SU-DHL-6 (cell line): Measurements from ENCODE around the gene NOS3.

ENCODE experiments used
- CTCF ChIP-seq: fragments of 200-600 bp; sonication (generic); IDR thresholded peaks from one replicate; pipeline ENCODE4 v1.5.1; 2017; ENCODE audit warnings: antibody characterized with exemption, mild to moderate bottlenecking, low read length, moderate library complexity; ENCODE audit not compliant: insufficient read depth, poor library complexity, severe bottlenecking
- EZH2phosphoT487 ChIP-seq: fragments of 200-600 bp; sonication (generic), shearing (Covaris generic); conservative IDR thresholded peaks from 2 replicates; pipeline ENCODE4 v1.6.1; 2018; ENCODE audit warnings: mild to moderate bottlenecking, antibody characterized with exemption, low read length, moderate library complexity, mixed read lengths

- no peak for TF ChIP-seq EZH2phosphoT487
- TF ChIP-seq CTCF, result no peak
Measured at GRCh38 chr7:150956395-150957132, 34.3 kb upstream of the NOS3 start.
